A673 (cell line): ENCODE measurements around the gene MAP4.

Source experiments
- CTCF ChIP-seq: fragments of 300-800, 200-600 bp; sonication (generic); conservative IDR thresholded peaks from 2 replicates; pipeline ENCODE4 v1.5.1; 2017; ENCODE audit warnings: low read depth, mild to moderate bottlenecking, antibody characterized with exemption, low read length, moderate library complexity, mixed read lengths
- EZH2 ChIP-seq: fragments of 200-600 bp; sonication (generic); IDR thresholded peaks from 2 replicates; pipeline ENCODE4 v1.6.1; 2017; ENCODE audit warnings: borderline replicate concordance, low read depth, mild to moderate bottlenecking, mixed read lengths, antibody characterized with exemption, low read length; ENCODE audit not compliant: poor library complexity, severe bottlenecking

- TF ChIP-seq EZH2 (no peak), CTCF (no peak)
Observed at GRCh38 chr3:48026951-48027908, 11.0 kb upstream of the MAP4 start.
